ENCODE results near the gene ADTRP.

The ADTRP gene

DNA sequence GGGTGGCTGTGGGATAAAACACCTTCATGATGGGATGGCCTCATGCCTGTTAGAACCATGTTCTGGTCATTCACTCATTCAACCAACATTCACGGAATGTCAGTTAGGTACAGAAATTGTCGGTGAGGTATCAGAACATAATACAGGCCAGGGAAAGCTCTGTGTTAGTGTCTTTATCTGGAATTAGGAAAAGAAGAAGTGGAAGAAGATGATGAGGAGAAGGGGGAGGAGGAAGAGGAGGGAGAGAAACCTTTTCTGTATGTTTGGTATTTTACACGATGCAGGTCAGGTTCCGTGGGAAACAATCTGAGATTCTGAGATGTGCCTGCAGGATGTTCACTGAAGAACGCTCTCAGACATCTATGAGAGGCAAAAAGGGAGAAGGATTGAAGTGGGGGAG, 5.6 kb downstream of the ADTRP start:
- Histone ChIP-seq H3K9me3 (ENCODE audit: severe bottlenecking) (peaks cover 2% of the 10 kb centered on the region), H3K27me3 (ENCODE audit: insufficient read depth, low read depth, severe bottlenecking) (no peaks in the 10 kb centered on the region), H3K27ac (no peak overlapping the region), H3K36me3 (no peaks in the 10 kb centered on the region), H3K4me3 (ENCODE audit: low read depth, low read length) (no peak overlapping the region)
- TF ChIP-seq CTCF (IDR thresholded peaks at IDR 0.05; ENCODE audit: low read depth, low read length), result no peak
- DNase-seq, result no peak

- H3K27ac ChIP-seq, result no peak overlapping the region
These were observed 6.3 kb downstream of the ADTRP start for GRCh38 chr6:11772109-11772825.

DNA sequence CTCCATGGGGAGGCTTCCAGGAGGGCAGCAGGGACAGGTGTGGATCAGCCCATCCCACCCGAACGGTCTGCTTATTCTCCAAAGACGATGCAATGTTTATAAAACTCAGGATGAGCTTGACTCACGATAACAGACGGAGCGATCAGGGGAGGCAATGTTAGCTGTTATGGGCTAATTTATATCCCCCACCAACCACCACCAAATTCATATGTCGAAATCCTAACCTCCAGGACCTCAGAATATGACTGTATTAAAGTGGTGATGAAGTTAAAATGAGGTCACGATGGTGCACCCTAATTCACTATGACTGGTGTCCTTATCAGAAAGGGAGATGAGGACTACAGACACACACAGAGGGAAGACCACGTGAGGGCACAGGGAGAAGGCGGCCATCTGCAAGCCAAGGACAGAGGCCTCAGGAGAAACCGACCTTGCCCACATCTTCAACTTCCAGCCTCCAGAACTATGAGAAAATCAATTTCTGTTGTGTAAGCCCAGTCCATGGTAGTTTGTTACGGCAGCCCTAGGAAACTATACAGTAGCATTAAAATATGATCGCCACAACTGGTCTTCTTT, 7.0 kb downstream of the ADTRP start:
- Histone ChIP-seq H3K36me3 (no peaks in the 10 kb centered on the region), H3K4me3 (ENCODE audit: low read depth, low read length) (no peak overlapping the region), H3K27ac (no peak overlapping the region), H3K9me3 (ENCODE audit: severe bottlenecking) (peaks cover 2% of the 10 kb centered on the region), H3K27me3 (ENCODE audit: insufficient read depth, low read depth, severe bottlenecking) (no peaks in the 10 kb centered on the region)
- no peak for DNase-seq
- TF ChIP-seq CTCF (IDR thresholded peaks at IDR 0.05; ENCODE audit: low read depth, low read length), result no peak

More at GRCh38 chr6:11772109-11772825, 6.3 kb downstream of the ADTRP start:
- no peaks in the 10 kb centered on the region for H3K27me3 ChIP-seq (ENCODE audit: insufficient read depth, low read depth, severe bottlenecking)
- no peak overlapping the region for H3K4me3 ChIP-seq (ENCODE audit: low read depth, low read length)
- no peak for DNase-seq
- H3K36me3 ChIP-seq, result no peaks in the 10 kb centered on the region
- no peak for TF ChIP-seq CTCF (IDR thresholded peaks at IDR 0.05; ENCODE audit: low read depth, low read length)
- H3K9me3 ChIP-seq (ENCODE audit: severe bottlenecking), result peaks cover 2% of the 10 kb centered on the region

GRCh38 chr6:11770546-11771466, 7.8 kb downstream of the ADTRP start:
- Histone ChIP-seq H3K36me3 (no peaks in the 10 kb centered on the region), H3K9me3 (ENCODE audit: severe bottlenecking) (peaks cover 2% of the 10 kb centered on the region), H3K4me3 (ENCODE audit: low read depth, low read length) (no peak overlapping the region), H3K27ac (no peak overlapping the region), H3K27me3 (ENCODE audit: insufficient read depth, low read depth, severe bottlenecking) (no peaks in the 10 kb centered on the region)
- no peak for TF ChIP-seq CTCF (IDR thresholded peaks at IDR 0.05; ENCODE audit: low read depth, low read length)
- DNase-seq, result peak; percentile 78

DNA sequence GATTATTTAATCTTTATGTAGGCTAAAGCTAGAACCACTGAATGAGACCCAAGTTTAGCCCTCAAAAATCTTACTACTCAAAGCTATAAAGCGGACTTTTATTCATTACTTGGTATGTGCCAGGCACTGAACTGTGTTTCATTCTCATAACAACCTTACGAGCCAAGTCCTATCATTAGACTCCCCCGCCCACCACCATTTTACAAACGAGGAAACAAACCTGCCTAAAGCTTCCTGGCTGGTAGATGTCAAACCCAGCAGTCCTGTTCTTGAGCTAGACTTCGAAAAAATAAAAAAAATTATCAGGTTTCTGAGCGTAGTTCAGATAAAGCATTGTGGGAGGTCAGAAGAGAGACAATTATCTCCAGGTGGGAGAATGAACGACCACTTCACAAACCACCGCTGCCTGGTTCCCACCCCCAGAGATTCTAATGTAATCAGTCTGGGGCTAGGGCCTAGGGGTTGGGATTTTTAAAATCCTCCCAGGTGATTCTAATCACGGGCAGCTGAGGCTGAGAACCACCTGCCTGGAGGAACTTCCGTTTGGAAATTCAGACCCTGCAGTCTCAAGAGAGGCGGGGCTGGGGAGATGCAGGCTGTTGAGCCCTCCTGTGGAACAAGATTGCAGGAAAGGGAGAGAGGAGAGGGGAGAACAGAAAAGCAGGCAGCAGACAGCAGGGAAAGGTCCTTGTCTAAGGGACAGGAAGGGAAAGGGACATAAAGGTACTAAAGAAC, 8.6 kb downstream of the ADTRP start:
- H3K36me3 ChIP-seq, result no peaks in the 10 kb centered on the region
- no peak for TF ChIP-seq CTCF (IDR thresholded peaks at IDR 0.05; ENCODE audit: low read depth, low read length)
- H3K9me3 ChIP-seq (ENCODE audit: severe bottlenecking), result peaks cover 2% of the 10 kb centered on the region
- no peaks in the 10 kb centered on the region for H3K27me3 ChIP-seq (ENCODE audit: insufficient read depth, low read depth, severe bottlenecking)
- no peak overlapping the region for H3K4me3 ChIP-seq (ENCODE audit: low read depth, low read length)
- peak; percentile 36 for DNase-seq
- no peak overlapping the region for H3K27ac ChIP-seq
